Activated CD8-positive, alpha-beta memory T cell treated with anti-CD3 and anti-CD28 coated beads, Interleukin-2, amount 50 U/mL, for 24 hours (primary cell): ENCODE data around the gene SRRM1.
"Not testable (repeated sequence)": the region's sequence is repeated elsewhere in the genome, so short reads cannot be mapped to it uniquely, and the experiment has no call there.

Experiments
- DNase-seq: peaks from one replicate; pipeline ENCODE4 v3.0.0-alpha.2; 2020; ENCODE audit errors: extremely low read depth

Gene SRRM1

GRCh38 chr1:24717887-24718650 is 75.0 kb downstream of the SRRM1 start:
- no peak for DNase-seq

GRCh38 chr1:24720152-24720551 is 77.0 kb downstream of the SRRM1 start:
- no peak for DNase-seq

GRCh38 chr1:24721533-24721932 is 78.4 kb downstream of the SRRM1 start:
- no peak for DNase-seq

- not testable (repeated sequence) for DNase-seq
Measured at GRCh38 chr1:24722073-24723035, 79.3 kb downstream of the SRRM1 start.
